ENCODE results near the gene PLEKHN1. TPM values are rescaled to one million over a fixed set of nuclear protein-coding genes. Genes with fewer than 3 reads are reported as not detected.

Gene PLEKHN1
- total and polyA plus RNA-seq, 2 donors from 2014 or later = 14.3 TPM; not detected in 1

- intact Hi-C loops (cut with DNase I) = no loop called here
- no peak overlapping the region for H3K4me3 ChIP-seq (ENCODE audit: low read length in 3 of 3)
- H3K36me3 ChIP-seq (ENCODE audit: control insufficient read depth in 2 of 3, insufficient read depth in 3 of 3, low read length in 3 of 3) = no peaks in the 10 kb centered on the region
- no peaks in the 10 kb centered on the region for H3K4me1 ChIP-seq (ENCODE audit: control insufficient read depth in 2 of 3, insufficient read depth in 2 of 3, low read depth in 1 of 3, low read length in 3 of 3)
- no peak overlapping the region for H3K27ac ChIP-seq (ENCODE audit: low read depth in 2 of 2, low read length in 2 of 2)
- no peak overlapping the region for H3K9ac ChIP-seq (ENCODE audit: low read length in 3 of 3)
- DNase-seq (peak in 1 of 5 donors; percentile 71), FAIRE-seq (no peak)
- H3K9me3 ChIP-seq (ENCODE audit: control insufficient read depth in 2 of 3, insufficient read depth in 1 of 3, low read length in 3 of 3) = no peaks in the 10 kb centered on the region
- H3K27me3 ChIP-seq (ENCODE audit: control insufficient read depth, insufficient read depth, low read length) = no peaks in the 10 kb centered on the region
- TF ChIP-seq CTCF (IDR thresholded peaks at IDR 0.05; ENCODE audit: borderline replicate concordance, extremely low read depth, insufficient read depth) = no peak
Measured at GRCh38 chr1:982765-983436, 16.6 kb downstream of the PLEKHN1 start.

GRCh38 chr1:983798-984475, 17.7 kb downstream of the PLEKHN1 start:
- Histone ChIP-seq H3K4me1 (ENCODE audit: control insufficient read depth in 2 of 3, insufficient read depth in 2 of 3, low read depth in 1 of 3, low read length in 3 of 3) (no peaks in the 10 kb centered on the region), H3K4me3 (ENCODE audit: low read length in 3 of 3) (no peak overlapping the region), H3K36me3 (ENCODE audit: control insufficient read depth in 2 of 3, insufficient read depth in 3 of 3, low read length in 3 of 3) (no peaks in the 10 kb centered on the region), H3K9ac (ENCODE audit: low read length in 3 of 3) (no peak overlapping the region), H3K27me3 (ENCODE audit: control insufficient read depth, insufficient read depth, low read length) (no peaks in the 10 kb centered on the region), H3K27ac (ENCODE audit: low read depth in 2 of 2, low read length in 2 of 2) (no peak overlapping the region), H3K9me3 (ENCODE audit: control insufficient read depth in 2 of 3, insufficient read depth in 1 of 3, low read length in 3 of 3) (no peaks in the 10 kb centered on the region)
- DNase-seq = peak in 4 of 5 donors; percentile 45 to 80 (median 64)
- peak; percentile 83 for TF ChIP-seq CTCF (IDR thresholded peaks at IDR 0.05; ENCODE audit: borderline replicate concordance, extremely low read depth, insufficient read depth)
- FAIRE-seq = no peak
- intact Hi-C loops (cut with DNase I) = no loop called here

GRCh38 chr1:984476-984814, 18.2 kb downstream of the PLEKHN1 start:
- no peaks in the 10 kb centered on the region for H3K36me3 ChIP-seq (ENCODE audit: control insufficient read depth in 2 of 3, insufficient read depth in 3 of 3, low read length in 3 of 3)
- DNase-seq = peak in 1 of 5 donors; percentile 22
- no peak overlapping the region for H3K4me3 ChIP-seq (ENCODE audit: low read length in 3 of 3)
- no peak for TF ChIP-seq CTCF (IDR thresholded peaks at IDR 0.05; ENCODE audit: borderline replicate concordance, extremely low read depth, insufficient read depth)
- intact Hi-C loops (cut with DNase I) = no loop called here
- H3K9me3 ChIP-seq (ENCODE audit: control insufficient read depth in 2 of 3, insufficient read depth in 1 of 3, low read length in 3 of 3) = no peaks in the 10 kb centered on the region
- H3K27ac ChIP-seq (ENCODE audit: low read depth in 2 of 2, low read length in 2 of 2) = no peak overlapping the region
- H3K4me1 ChIP-seq (ENCODE audit: control insufficient read depth in 2 of 3, insufficient read depth in 2 of 3, low read depth in 1 of 3, low read length in 3 of 3) = no peaks in the 10 kb centered on the region
- FAIRE-seq = no peak
- no peaks in the 10 kb centered on the region for H3K27me3 ChIP-seq (ENCODE audit: control insufficient read depth, insufficient read depth, low read length)
- H3K9ac ChIP-seq (ENCODE audit: low read length in 3 of 3) = no peak overlapping the region

Measured in kidney (tissue), 14 donors.